Measurements from ENCODE around the gene HDAC5.

DNA sequence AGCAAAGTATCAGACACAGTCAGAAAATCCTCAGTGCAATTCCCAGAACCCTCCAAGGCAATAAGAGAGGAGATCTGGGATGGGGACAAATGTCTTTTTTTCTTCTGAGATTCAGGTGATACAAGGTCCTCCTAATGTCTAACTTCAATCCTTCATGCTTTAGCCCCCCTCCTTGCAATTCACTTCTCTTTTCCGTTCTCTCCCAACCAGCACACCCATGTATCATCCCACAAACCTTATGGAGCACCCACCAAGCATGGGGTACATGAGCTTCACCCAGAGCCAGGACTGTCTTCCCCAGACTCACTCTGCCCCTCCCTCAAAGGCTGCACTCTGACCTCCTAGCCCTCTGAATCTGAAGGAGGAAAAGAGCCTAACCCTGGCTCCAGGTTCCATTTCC, 10.1 kb downstream of the HDAC5 start:
- TF ChIP-seq POLR2A (IDR thresholded peaks at IDR 0.05) = no peak
- TF ChIP-seq EP300 (IDR thresholded peaks at IDR 0.05; ENCODE audit: low read depth) = no peak

Data from transverse colon (tissue), 1 donor.